HG03521 (cell line): ENCODE measurements around the gene CENATAC.
"Not testable (repeated sequence)": the region's sequence is repeated elsewhere in the genome, so short reads cannot be mapped to it uniquely, and the experiment has no call there.

ENCODE experiments used
- ATAC-seq: cut with Tn5 transposase; IDR thresholded peaks from one replicate; pipeline ENCODE4 v1.9.1; 2021; ENCODE audit warnings: mild to moderate bottlenecking, moderate library complexity; ENCODE audit not compliant: unreplicated experiment

Gene CENATAC

GRCh38 chr11:119051440-119052162 lies 53.7 kb downstream of the CENATAC start:
- no peak for ATAC-seq

GRCh38 chr11:119052163-119052814 lies 54.4 kb downstream of the CENATAC start:
- no peak for ATAC-seq

- no peak for ATAC-seq
Measured at GRCh38 chr11:119054418-119054817, 56.5 kb downstream of the CENATAC start.

- ATAC-seq, result no peak
Measured at GRCh38 chr11:119055901-119056300, 58.0 kb downstream of the CENATAC start.

- ATAC-seq, result peak; percentile 9
Measured at GRCh38 chr11:119056421-119056999, 58.6 kb downstream of the CENATAC start.

- peak; percentile 89 for ATAC-seq
Measured at GRCh38 chr11:119057000-119057769, 59.2 kb downstream of the CENATAC start, which contains the start of gene HYOU1. Gene HYOU1 (minus strand): TSS chr11:119057205. CDS start chr11:119056160, 1,045 bp downstream.

- ATAC-seq, result not testable (repeated sequence)
Measured at GRCh38 chr11:119059128-119059527, 61.2 kb downstream of the CENATAC start.

GRCh38 chr11:119061256-119061655 lies 63.3 kb downstream of the CENATAC start:
- ATAC-seq, result no peak

- no peak for ATAC-seq
Measured at GRCh38 chr11:119062779-119063178, 64.8 kb downstream of the CENATAC start.

GRCh38 chr11:119065369-119065768 lies 67.4 kb downstream of the CENATAC start:
- ATAC-seq, result no peak
